ENCODE data around the gene HOXC13.

The HOXC13 gene

GRCh38 chr12:53976823-53977595, 38.4 kb downstream of the HOXC13 start:
- no peak for DNase-seq (ENCODE audit: extremely low read depth, low read depth)

GRCh38 chr12:53977596-53978445, 39.2 kb downstream of the HOXC13 start:
- no peak for DNase-seq (ENCODE audit: extremely low read depth, low read depth)

More at GRCh38 chr12:53976823-53977595, 38.4 kb downstream of the HOXC13 start:
- TF ChIP-seq CTCF (IDR thresholded peaks at IDR 0.05; ENCODE audit: low read depth, low read length): no peak

GRCh38 chr12:53978477-53979356, 40.1 kb downstream of the HOXC13 start:
- DNase-seq (ENCODE audit: extremely low read depth, low read depth): no peak
- TF ChIP-seq CTCF (IDR thresholded peaks at IDR 0.05; ENCODE audit: low read depth, low read length): no peak

More at GRCh38 chr12:53977596-53978445, 39.2 kb downstream of the HOXC13 start:
- TF ChIP-seq CTCF (IDR thresholded peaks at IDR 0.05; ENCODE audit: low read depth, low read length): no peak

GRCh38 chr12:53980104-53980801, 41.6 kb downstream of the HOXC13 start:
- no peak for DNase-seq (ENCODE audit: extremely low read depth, low read depth)
- TF ChIP-seq CTCF (IDR thresholded peaks at IDR 0.05; ENCODE audit: low read depth, low read length): no peak

GRCh38 chr12:53980802-53981496, 42.3 kb downstream of the HOXC13 start:
- no peak for TF ChIP-seq CTCF (IDR thresholded peaks at IDR 0.05; ENCODE audit: low read depth, low read length)
- no peak for DNase-seq (ENCODE audit: extremely low read depth, low read depth)
